Mucosa of descending colon (tissue), 3 donors: ENCODE results near the gene PPM1N. TPM values are rescaled to one million over a fixed set of nuclear protein-coding genes. Genes with fewer than 3 reads are reported as not detected.

ENCODE experiments used
- ATAC-seq: fragments of 200-7000 bp; cut with Tn5 transposase; one replicate; pipeline ENCODE4 v1.9.1; 2020; ENCODE audit warnings: mild to moderate bottlenecking, moderate library complexity
- DNase-seq, 3 donors: peaks; one replicate each; pipeline ENCODE4 v3.0.0-alpha.2; 2020
- H3K36me3 ChIP-seq: fragments of 200-600 bp; one replicate; pipeline ENCODE4 v1.8.0; 2021; ENCODE audit warnings: low read depth, mild to moderate bottlenecking
- H3K4me1 ChIP-seq: fragments of 200-600 bp; one replicate; pipeline ENCODE4 v1.8.0; 2021; ENCODE audit warnings: low read depth, mild to moderate bottlenecking
- H3K4me3 ChIP-seq: fragments of 200-600 bp; one replicate; pipeline ENCODE4 v1.8.0; 2021; ENCODE audit warnings: mild to moderate bottlenecking
- H3K9me3 ChIP-seq: fragments of 200-600 bp; one replicate; pipeline ENCODE4 v1.8.0; 2021; ENCODE audit warnings: mild to moderate bottlenecking
- CTCF ChIP-seq: fragments of 200-600 bp; IDR thresholded peaks from one replicate; pipeline ENCODE4 v1.8.0; 2022; ENCODE audit warnings: antibody characterized with exemption, mild to moderate bottlenecking
- intact Hi-C, 2 donors: fragments of 100-400 bp; cut with DNase I in 1 of 2; cut with micrococcal nuclease in 1 of 2; formaldehyde crosslinking; loops; one replicate each; pipeline versions ENCODE4 v1.11.0 to v1.11.1; 2022; cut with DNase I, micrococcal nuclease
- total RNA-seq, 3 donors: library from RNA; stranded (reverse); fragmentation: NEBNext Ultra II Directional in 2 of 3; extraction: Animal tissue kit (Norgen Biotek cat#: 25700) in 2 of 3; gene quantifications; one replicate each; pipeline versions ENCODE4 v1.2.1 to v1.2.4, GENCODE V29; 2021 to 2023
- donor health status: DM: no; HTN: no; CAD: no; lungs with moderate emphysema.
- donor health status: DM: no; HTN: no; CAD: no.
- donor health status: DM: no; HTN: yes; CAD: no.

PPM1N gene
- total RNA-seq, 3 donors from 2014 or later = 0.43 to 1.3 (median 0.87) TPM

GRCh38 chr19:45511074-45511473 is 12.8 kb downstream of the PPM1N start:
- DNase-seq (no peak), ATAC-seq (no peak)
- TF ChIP-seq CTCF = no peak
- no peaks in the 10 kb centered on the region for H3K36me3 ChIP-seq
- H3K4me1 ChIP-seq = peaks cover 68% of the 10 kb centered on the region
- intact Hi-C loops = no loop called here
- H3K4me3 ChIP-seq = no peak overlapping the region
- no peaks in the 10 kb centered on the region for H3K9me3 ChIP-seq

GRCh38 chr19:45512881-45513483 is 14.7 kb downstream of the PPM1N start:
- Histone ChIP-seq H3K9me3 (no peaks in the 10 kb centered on the region), H3K4me1 (peaks cover 70% of the 10 kb centered on the region), H3K36me3 (no peaks in the 10 kb centered on the region), H3K4me3 (no peak overlapping the region)
- no peak for TF ChIP-seq CTCF
- DNase-seq (peak; percentile 21 to 35 (median 31)), ATAC-seq (no peak)
- intact Hi-C loops = no loop called here

GRCh38 chr19:45514376-45515051 is 16.3 kb downstream of the PPM1N start:
- TF ChIP-seq CTCF = no peak
- Histone ChIP-seq H3K4me3 (no peak overlapping the region), H3K9me3 (no peaks in the 10 kb centered on the region), H3K4me1 (peaks cover 81% of the 10 kb centered on the region), H3K36me3 (peaks cover 5% of the 10 kb centered on the region)
- peak; percentile 87 for ATAC-seq
- peak; percentile 90 to 95 (median 94) for DNase-seq
- intact Hi-C loops = no loop called here

- TF ChIP-seq CTCF = no peak
- ATAC-seq (peak; percentile 42), DNase-seq (peak; percentile 59 to 73 (median 72))
- H3K4me1 ChIP-seq = peaks cover 75% of the 10 kb centered on the region
- H3K4me3 ChIP-seq = no peak overlapping the region
- intact Hi-C loops = no loop called here
- H3K36me3 ChIP-seq = peaks cover 8% of the 10 kb centered on the region
- no peaks in the 10 kb centered on the region for H3K9me3 ChIP-seq
Measured at GRCh38 chr19:45515081-45515624, 16.9 kb downstream of the PPM1N start.

GRCh38 chr19:45515807-45516401 is 17.7 kb downstream of the PPM1N start:
- peaks cover 74% of the 10 kb centered on the region for H3K4me1 ChIP-seq
- H3K9me3 ChIP-seq = no peaks in the 10 kb centered on the region
- ATAC-seq = peak; percentile 50
- H3K36me3 ChIP-seq = peaks cover 11% of the 10 kb centered on the region
- H3K4me3 ChIP-seq = no peak overlapping the region
- intact Hi-C loops = no loop called here
- TF ChIP-seq CTCF = no peak
- DNase-seq = peak; percentile 80
